Body of pancreas (tissue), 4 donors: ENCODE measurements around the gene GALNT2. TPM values are rescaled to one million over a fixed set of nuclear protein-coding genes. Genes with fewer than 3 reads are reported as not detected.

Experiments used
- ATAC-seq: fragments of 150-250 bp; one replicate; pipeline ENCODE4 v1.9.1; 2016
- DNase-seq, 4 donors: peaks; one replicate each; pipeline ENCODE4 v3.0.0-alpha.2; 2019
- H3K27ac ChIP-seq, 4 donors: fragments of 200-600 bp; sonication (generic); 1 replicate in 3 of 4; 2 replicates in 1 of 4; pipeline versions ENCODE4 v1.5.1 to v1.6.1; 2016 to 2019; ENCODE audit warnings: mild to moderate bottlenecking in 1 of 4, mixed read lengths in 1 of 4, moderate library complexity in 1 of 4
- H3K27me3 ChIP-seq, 2 donors: fragments of 200-600 bp; sonication (generic); one replicate each; pipeline ENCODE4 v1.6.0; 2016; ENCODE audit warnings: mild to moderate bottlenecking in 1 of 2
- H3K36me3 ChIP-seq, 2 donors: fragments of 200-600 bp; sonication (generic); replicated peaks in 1 of 2; 2 replicates each; pipeline ENCODE4 v1.5.1; 2016; ENCODE audit warnings: low read depth in 2 of 2; ENCODE audit not compliant: insufficient read depth in 1 of 2
- H3K4me1 ChIP-seq: fragments of 200-600 bp; sonication (generic); one replicate; pipeline ENCODE4 v1.6.0; 2016
- H3K4me3 ChIP-seq, 2 donors: fragments of 200-600 bp; sonication (generic); 1 replicate in 1 of 2; 2 replicates in 1 of 2; pipeline ENCODE4 v1.5.1; 2016 to 2019
- H3K9me3 ChIP-seq, 3 donors: fragments of 200-600 bp; sonication (generic); 1 replicate in 2 of 3; 2 replicates in 1 of 3; pipeline ENCODE4 v1.5.1; 2016
- POLR2A ChIP-seq, 3 donors: fragments of 450-650 bp; IDR thresholded peaks; one replicate each; pipeline ENCODE4 v1.6.1; 2016; ENCODE audit warnings: antibody characterized with exemption in 3 of 3, mild to moderate bottlenecking in 2 of 3
- whole genome bisulfite sequencing, 2 donors: methylation state at CpG; one replicate each; pipeline ENCODE4 v1.1.5; 2017; 5-methylcytosine and 5-hydroxymethylcytosine counted together
- intact Hi-C: fragments of 100-400 bp; cut with DNase I; formaldehyde crosslinking; loops from one replicate; pipeline ENCODE4 v1.15.1; 2023
- total RNA-seq, 2 donors: library from RNA; depleted of rRNA; stranded (reverse); fragments of >200 nt; gene quantifications; one replicate each; pipeline ENCODE4 v1.1.0, GENCODE V29; 2016
- TF ChIP-seq, protein P1 (sequence below), 7 experiments: fragments of 450-650 bp in 4 of 7; fragments of 200-600 bp in 3 of 7; sonication (generic) in 3 of 7; IDR thresholded peaks; one replicate each; pipeline ENCODE4 v1.5.1; 2016 to 2019; ENCODE audit warnings: antibody characterized with exemption in 7 of 7

GALNT2 gene
- total RNA-seq, 2 donors from 2014 or later: 45.9 to 68.6 TPM

DNA sequence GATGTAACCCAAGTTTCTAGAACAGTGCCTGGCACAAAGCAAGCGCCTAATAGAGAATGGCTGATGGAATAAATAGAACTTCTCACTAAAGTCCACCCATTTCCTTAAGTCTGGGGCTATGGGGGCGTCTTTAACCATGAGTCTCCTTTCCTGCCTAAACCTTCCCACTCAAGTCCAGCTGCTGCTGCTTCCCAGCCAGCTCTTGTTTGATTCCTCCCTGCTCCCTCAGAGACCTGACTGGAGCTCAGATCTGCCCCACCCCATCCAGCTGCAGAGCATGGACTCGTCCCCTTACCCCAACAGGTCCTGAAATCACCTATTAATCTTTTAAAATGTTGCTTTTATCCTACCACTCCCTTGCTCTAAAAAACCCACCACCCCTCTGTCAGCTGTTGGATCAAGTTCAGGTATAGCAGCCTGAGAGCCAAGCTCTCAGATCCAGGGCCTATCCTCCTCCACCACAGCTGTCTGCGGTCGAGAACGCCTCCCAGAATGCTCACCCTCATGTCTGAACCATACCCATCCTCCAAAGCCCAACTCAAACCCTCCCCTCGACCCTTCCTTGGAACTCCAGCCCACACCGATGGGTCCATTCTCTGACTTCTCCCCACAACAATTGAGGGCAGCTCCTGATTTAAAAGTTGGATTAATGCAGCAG, 12.8 kb upstream of the GALNT2 start:
- no peak overlapping the region for H3K4me3 ChIP-seq
- no peaks in the 10 kb centered on the region for H3K9me3 ChIP-seq
- TF ChIP-seq, protein P1, sequence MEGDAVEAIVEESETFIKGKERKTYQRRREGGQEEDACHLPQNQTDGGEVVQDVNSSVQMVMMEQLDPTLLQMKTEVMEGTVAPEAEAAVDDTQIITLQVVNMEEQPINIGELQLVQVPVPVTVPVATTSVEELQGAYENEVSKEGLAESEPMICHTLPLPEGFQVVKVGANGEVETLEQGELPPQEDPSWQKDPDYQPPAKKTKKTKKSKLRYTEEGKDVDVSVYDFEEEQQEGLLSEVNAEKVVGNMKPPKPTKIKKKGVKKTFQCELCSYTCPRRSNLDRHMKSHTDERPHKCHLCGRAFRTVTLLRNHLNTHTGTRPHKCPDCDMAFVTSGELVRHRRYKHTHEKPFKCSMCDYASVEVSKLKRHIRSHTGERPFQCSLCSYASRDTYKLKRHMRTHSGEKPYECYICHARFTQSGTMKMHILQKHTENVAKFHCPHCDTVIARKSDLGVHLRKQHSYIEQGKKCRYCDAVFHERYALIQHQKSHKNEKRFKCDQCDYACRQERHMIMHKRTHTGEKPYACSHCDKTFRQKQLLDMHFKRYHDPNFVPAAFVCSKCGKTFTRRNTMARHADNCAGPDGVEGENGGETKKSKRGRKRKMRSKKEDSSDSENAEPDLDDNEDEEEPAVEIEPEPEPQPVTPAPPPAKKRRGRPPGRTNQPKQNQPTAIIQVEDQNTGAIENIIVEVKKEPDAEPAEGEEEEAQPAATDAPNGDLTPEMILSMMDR (IDR thresholded peaks at IDR 0.05): no peak
- no peak for TF ChIP-seq POLR2A (IDR thresholded peaks at IDR 0.05)
- ATAC-seq (no peak), DNase-seq (no peak)
- intact Hi-C loops: no loop called here
- 81 to 82% methylated on average over 8 of the region's 8 CpGs for WGBS, 2 donors
- peak overlapping the region in 1 of 4 donors; percentile 90 for H3K27ac ChIP-seq
- no peaks in the 10 kb centered on the region for H3K36me3 ChIP-seq
- no peaks in the 10 kb centered on the region for H3K27me3 ChIP-seq
- peaks cover 36% of the 10 kb centered on the region for H3K4me1 ChIP-seq

DNA sequence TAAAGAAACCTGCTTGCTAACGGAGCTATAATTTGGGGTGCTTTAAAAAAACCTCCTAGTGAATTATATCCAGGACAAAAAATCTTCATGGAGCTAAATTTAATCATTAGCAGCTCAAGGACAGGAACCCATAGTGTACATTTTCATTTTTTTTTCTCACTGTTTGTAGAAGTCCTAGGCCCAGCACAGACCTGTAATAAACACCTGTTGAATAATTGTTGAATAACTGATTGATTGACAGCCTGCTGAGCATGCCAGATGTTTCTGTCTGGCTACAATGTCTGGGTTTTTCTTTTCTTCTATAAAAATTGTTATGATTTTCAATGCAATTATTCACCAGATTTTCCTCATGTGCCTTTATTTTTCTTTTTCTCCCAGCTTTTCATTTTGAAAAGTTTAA, 10.9 kb upstream of the GALNT2 start:
- ATAC-seq: peak; percentile 73
- no peak overlapping the region for H3K4me3 ChIP-seq
- intact Hi-C loops: no loop called here
- peak in 2 of 4 donors; percentile 43 to 46 for DNase-seq
- H3K27me3 ChIP-seq: no peaks in the 10 kb centered on the region
- no peaks in the 10 kb centered on the region for H3K9me3 ChIP-seq
- peaks cover 40% of the 10 kb centered on the region for H3K4me1 ChIP-seq
- TF ChIP-seq, protein P1 (IDR thresholded peaks at IDR 0.05): no peak
- TF ChIP-seq POLR2A (IDR thresholded peaks at IDR 0.05): no peak
- no peaks in the 10 kb centered on the region for H3K36me3 ChIP-seq
- 23 to 29% methylated on average over 1 of the region's 1 CpG for WGBS, 2 donors
- H3K27ac ChIP-seq: peak overlapping the region in 3 of 4 donors; percentile 85 to 90 (median 86)

DNA sequence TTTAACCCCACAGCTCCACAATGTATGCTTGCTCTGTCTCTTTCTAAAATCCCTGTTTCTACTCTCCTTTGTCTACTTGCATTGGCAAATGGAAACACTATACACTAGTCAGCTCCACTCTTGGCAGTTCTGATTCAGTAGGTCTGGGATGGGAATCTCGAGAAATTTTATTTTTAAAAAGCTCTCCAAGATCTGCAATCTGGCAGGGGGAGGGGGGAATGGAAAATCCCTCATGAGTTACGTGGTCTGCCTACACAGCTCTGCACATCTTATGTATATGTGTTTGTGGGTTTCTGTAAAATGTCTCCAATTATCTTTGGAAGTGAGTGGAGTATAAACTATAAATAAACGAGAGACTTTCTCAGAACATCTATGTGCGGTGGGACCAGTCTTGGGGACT, 9.9 kb upstream of the GALNT2 start:
- Histone ChIP-seq H3K27me3 (no peaks in the 10 kb centered on the region), H3K4me3 (no peak overlapping the region), H3K9me3 (no peaks in the 10 kb centered on the region), H3K4me1 (peaks cover 40% of the 10 kb centered on the region), H3K36me3 (no peaks in the 10 kb centered on the region), H3K27ac (peak overlapping the region; percentile 85 to 90 (median 88))
- WGBS, 2 donors: 26 to 30% methylated on average over 4 of the region's 4 CpGs
- TF ChIP-seq POLR2A (IDR thresholded peaks at IDR 0.05): no peak
- TF ChIP-seq, protein P1 (IDR thresholded peaks at IDR 0.05): no peak
- DNase-seq: no peak
- no peak for ATAC-seq
- intact Hi-C loops: no loop called here

DNA sequence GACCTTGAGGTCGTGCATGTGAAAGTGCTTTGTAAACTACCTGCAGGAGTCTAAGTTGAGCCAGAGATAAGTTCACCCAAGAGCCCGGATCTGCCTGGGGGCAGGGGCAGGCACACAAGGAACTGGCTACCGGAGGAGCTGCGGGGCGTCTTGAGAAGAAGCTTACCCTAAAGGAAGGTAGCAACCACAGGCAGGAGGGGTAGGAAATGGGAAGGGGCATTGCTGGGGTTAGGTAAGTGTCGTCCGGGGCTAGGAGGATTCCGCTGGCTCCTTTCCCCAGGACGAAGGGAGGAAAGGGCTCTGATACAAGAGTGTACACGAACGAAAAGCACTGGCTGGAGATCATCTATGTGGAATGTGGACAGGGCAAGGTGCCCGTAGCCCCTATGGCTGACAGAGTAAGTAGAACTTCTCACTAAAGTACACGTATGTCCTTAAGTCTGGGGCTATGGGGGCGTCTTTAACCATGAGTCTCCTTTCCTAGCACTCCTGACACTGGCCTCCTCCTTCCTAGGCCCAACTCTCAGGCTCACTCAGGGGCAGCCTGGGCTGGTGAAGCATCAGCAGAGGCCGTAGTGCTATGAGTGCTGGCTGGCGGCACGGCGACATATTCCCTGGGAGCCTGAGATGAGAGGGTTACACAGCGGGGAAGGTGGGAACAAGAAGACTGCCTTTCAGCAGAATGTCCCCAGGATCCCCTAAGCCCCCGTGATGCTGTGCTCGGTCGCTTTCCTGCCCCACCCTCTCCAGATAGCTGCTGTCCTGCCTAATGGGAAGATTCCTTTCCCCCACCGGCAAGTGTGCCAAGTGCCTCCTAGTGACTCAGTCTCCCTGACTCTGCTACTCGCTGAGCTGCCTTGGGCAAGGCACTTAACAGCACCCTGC, 9.1 kb upstream of the GALNT2 start:
- DNase-seq (peak; percentile 56 to 78 (median 58)), ATAC-seq (peak; percentile 65)
- Histone ChIP-seq H3K36me3 (no peaks in the 10 kb centered on the region), H3K9me3 (no peaks in the 10 kb centered on the region), H3K4me3 (peak overlapping the region in 1 of 2 donors; percentile 3), H3K4me1 (peaks cover 40% of the 10 kb centered on the region), H3K27ac (peak overlapping the region; percentile 85 to 90 (median 88)), H3K27me3 (no peaks in the 10 kb centered on the region)
- intact Hi-C loops: no loop called here
- 32 to 63% methylated on average over 16 to 24 of the region's 24 CpGs for WGBS, 2 donors
- TF ChIP-seq POLR2A (IDR thresholded peaks at IDR 0.05): peak; percentile 34 to 65 (median 62)
- TF ChIP-seq, protein P1 (IDR thresholded peaks at IDR 0.05): no peak
